Measurements from ENCODE around the gene GNPTG.

DNA sequence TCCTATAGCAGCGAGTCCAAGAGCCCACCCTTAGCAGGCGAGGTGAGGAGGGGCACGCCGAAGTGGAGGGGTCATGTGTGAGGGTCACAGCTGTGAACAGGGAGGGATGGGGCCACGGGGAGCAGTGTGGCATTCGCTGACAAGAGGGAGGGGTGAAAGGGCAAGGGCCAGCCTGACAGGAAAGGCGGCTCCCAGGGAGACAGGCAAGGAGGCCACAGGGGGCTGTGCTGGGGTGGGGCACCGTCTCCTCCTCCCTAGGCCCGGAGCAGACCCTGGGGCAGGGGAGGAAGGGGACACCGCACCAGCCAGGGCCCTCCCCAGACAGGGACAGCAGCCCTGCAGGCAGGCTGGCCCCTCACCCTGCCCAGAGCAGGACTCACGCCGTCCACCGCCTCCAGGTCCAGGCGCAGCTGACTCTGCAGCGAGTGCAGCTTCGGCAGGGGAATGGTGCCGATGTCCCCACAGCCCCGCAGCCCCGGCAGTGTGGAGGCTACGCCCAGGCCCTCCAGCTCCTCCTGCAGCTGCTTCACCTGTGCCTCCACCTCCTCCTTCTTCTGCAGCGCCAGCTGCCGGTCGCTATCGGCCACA lies 15.1 kb downstream of the GNPTG start:
- TF ChIP-seq, protein P1, sequence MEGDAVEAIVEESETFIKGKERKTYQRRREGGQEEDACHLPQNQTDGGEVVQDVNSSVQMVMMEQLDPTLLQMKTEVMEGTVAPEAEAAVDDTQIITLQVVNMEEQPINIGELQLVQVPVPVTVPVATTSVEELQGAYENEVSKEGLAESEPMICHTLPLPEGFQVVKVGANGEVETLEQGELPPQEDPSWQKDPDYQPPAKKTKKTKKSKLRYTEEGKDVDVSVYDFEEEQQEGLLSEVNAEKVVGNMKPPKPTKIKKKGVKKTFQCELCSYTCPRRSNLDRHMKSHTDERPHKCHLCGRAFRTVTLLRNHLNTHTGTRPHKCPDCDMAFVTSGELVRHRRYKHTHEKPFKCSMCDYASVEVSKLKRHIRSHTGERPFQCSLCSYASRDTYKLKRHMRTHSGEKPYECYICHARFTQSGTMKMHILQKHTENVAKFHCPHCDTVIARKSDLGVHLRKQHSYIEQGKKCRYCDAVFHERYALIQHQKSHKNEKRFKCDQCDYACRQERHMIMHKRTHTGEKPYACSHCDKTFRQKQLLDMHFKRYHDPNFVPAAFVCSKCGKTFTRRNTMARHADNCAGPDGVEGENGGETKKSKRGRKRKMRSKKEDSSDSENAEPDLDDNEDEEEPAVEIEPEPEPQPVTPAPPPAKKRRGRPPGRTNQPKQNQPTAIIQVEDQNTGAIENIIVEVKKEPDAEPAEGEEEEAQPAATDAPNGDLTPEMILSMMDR (IDR thresholded peaks at IDR 0.05; ENCODE audit: low read depth, low read length), result no peak
- no peak for TF ChIP-seq POLR2A (IDR thresholded peaks at IDR 0.05; ENCODE audit: extremely low read depth, insufficient read length)
- no peak for TF ChIP-seq MYC (IDR thresholded peaks at IDR 0.05; ENCODE audit: low read depth, low read length)
- TF ChIP-seq, protein P2, sequence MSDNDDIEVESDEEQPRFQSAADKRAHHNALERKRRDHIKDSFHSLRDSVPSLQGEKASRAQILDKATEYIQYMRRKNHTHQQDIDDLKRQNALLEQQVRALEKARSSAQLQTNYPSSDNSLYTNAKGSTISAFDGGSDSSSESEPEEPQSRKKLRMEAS (IDR thresholded peaks at IDR 0.05; ENCODE audit: low read depth, low read length), result no peak
